Omental fat pad (tissue), 4 donors: Measurements from ENCODE around the gene SORD. TPM values are rescaled to one million over a fixed set of nuclear protein-coding genes. Genes with fewer than 3 reads are reported as not detected.

ENCODE experiments used
- ATAC-seq: fragments of 150-250 bp; one replicate; pipeline ENCODE4 v1.9.1; 2016; ENCODE audit warnings: mild to moderate bottlenecking, moderate library complexity; ENCODE audit not compliant: low FRiP score
- DNase-seq: peaks from one replicate; pipeline ENCODE4 v3.0.0-alpha.2; 2019; ENCODE audit warnings: low spot score
- CTCF ChIP-seq, 3 donors: fragments of 450-650 bp; IDR thresholded peaks; one replicate each; pipeline ENCODE4 v1.5.1; 2016 to 2017; ENCODE audit warnings: antibody characterized with exemption in 3 of 3, mild to moderate bottlenecking in 3 of 3, moderate library complexity in 2 of 3
- small RNA-seq: library from RNA; depleted of rRNA; stranded (forward); fragments of <200 nt; gene quantifications from one replicate; pipeline ENCODE3, GENCODE V24; 2016
- total RNA-seq, 4 donors: library from RNA; depleted of rRNA; stranded (reverse); fragments of >200 nt; gene quantifications; one replicate each; pipeline ENCODE4 v1.1.0, GENCODE V29; 2016

Gene SORD
- total RNA-seq, 4 donors from 2014 or later = 4.9 to 12.2 (median 6.7) TPM

- no peak for TF ChIP-seq CTCF (IDR thresholded peaks at IDR 0.05)
- DNase-seq (no peak), ATAC-seq (no peak)
These were observed 99.7 kb downstream of the SORD start for GRCh38 chr15:45122719-45123118.

GRCh38 chr15:45123397-45123796 lies 100.4 kb downstream of the SORD start:
- no peak for TF ChIP-seq CTCF (IDR thresholded peaks at IDR 0.05)
- ATAC-seq (no peak), DNase-seq (no peak)

- TF ChIP-seq CTCF (IDR thresholded peaks at IDR 0.05) = no peak
- no peak for ATAC-seq
- no peak for DNase-seq
These were observed 103.7 kb downstream of the SORD start for GRCh38 chr15:45126535-45127158.

Small RNAs within 50 kb of the gene (small RNA-seq; reads per million reads assigned to genes)
- gene RF00019 (not detected), gene RNU1-78P (not detected), gene RNU6-966P (not detected)

Other genes with a start within 250 kb of the SORD start
- not detected for gene TERB2, start 66.5 kb upstream of the SORD start, total RNA-seq
- gene DUOX2, start 91.0 kb downstream of the SORD start, total RNA-seq = under 1 TPM in 3 of 4 donors, not detected in 1; 0.13 to 0.65 (median 0.47) TPM
- not detected for gene DUOXA2, start 91.1 kb downstream of the SORD start, total RNA-seq
- gene DUOXA1, start 106.7 kb downstream of the SORD start, total RNA-seq = 1 to 10 TPM in 3 of 4 donors, under 1 TPM in 1; 0.95 to 1.9 (median 1.4) TPM
- gene DUOX1, start 106.8 kb downstream of the SORD start, total RNA-seq = 1 to 10 TPM; 1.4 to 6.9 (median 2.0) TPM
- 10 to 100 TPM in 1 of 4 donors, 1 to 10 TPM in 3; 1.9 to 10.5 (median 3.7) TPM for gene SHF, start 164.8 kb downstream of the SORD start, total RNA-seq
- gene SLC28A2, start 229.0 kb downstream of the SORD start, total RNA-seq = not detected